Keratinocyte (primary cell): ENCODE measurements around the gene MTA3.
"Not testable (repeated sequence)": the region's sequence is repeated elsewhere in the genome, so short reads cannot be mapped to it uniquely, and the experiment has no call there.

ENCODE experiments used
- EZH2 ChIP-seq: IDR thresholded peaks from one replicate; pipeline ENCODE4 v1.6.1; 2012; ENCODE audit warnings: inconsistent platforms, mild to moderate bottlenecking, low read length, moderate library complexity
- TF ChIP-seq, protein P1 (sequence below), 3 experiments: IDR thresholded peaks in 1 of 3; conservative IDR thresholded peaks in 1 of 3; optimal IDR thresholded peaks in 1 of 3; 2 replicates in 2 of 3; 3 replicates in 1 of 3; pipeline versions ENCODE3 to v1.5.1; 2011; ENCODE audit warnings: low read length in 3 of 3, mild to moderate bottlenecking in 3 of 3, moderate library complexity in 2 of 3, control low read depth in 1 of 3, inconsistent platforms in 1 of 3; ENCODE audit not compliant: insufficient read depth in 2 of 3; ENCODE audit errors: extremely low read depth in 1 of 3

DNA sequence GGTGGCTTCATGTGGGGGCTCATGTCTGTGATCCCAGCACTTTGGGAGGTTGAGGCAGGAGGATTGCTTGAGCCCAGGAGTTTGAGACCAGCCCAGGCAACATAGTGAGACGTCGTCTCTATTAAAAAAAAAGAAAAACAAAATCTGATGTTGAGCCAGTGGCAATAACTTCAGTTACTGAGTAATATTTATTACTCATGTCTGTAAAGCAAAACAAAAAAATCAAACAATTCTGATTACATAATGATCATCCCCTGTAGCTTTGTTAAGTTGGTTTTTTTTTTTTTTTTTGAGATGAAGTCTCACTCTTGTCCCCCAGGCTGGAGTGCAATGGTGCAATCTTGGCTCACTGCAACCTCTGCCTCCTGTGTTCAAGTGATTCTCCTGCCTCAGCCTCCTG lies 73.9 kb downstream of the MTA3 start:
- TF ChIP-seq, protein P1, sequence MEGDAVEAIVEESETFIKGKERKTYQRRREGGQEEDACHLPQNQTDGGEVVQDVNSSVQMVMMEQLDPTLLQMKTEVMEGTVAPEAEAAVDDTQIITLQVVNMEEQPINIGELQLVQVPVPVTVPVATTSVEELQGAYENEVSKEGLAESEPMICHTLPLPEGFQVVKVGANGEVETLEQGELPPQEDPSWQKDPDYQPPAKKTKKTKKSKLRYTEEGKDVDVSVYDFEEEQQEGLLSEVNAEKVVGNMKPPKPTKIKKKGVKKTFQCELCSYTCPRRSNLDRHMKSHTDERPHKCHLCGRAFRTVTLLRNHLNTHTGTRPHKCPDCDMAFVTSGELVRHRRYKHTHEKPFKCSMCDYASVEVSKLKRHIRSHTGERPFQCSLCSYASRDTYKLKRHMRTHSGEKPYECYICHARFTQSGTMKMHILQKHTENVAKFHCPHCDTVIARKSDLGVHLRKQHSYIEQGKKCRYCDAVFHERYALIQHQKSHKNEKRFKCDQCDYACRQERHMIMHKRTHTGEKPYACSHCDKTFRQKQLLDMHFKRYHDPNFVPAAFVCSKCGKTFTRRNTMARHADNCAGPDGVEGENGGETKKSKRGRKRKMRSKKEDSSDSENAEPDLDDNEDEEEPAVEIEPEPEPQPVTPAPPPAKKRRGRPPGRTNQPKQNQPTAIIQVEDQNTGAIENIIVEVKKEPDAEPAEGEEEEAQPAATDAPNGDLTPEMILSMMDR (optimal IDR thresholded peaks at IDR 0.05 in 1 of 3, IDR thresholded peaks at IDR 0.05 in 1 of 3, conservative IDR thresholded peaks at IDR 0.05 in 1 of 3; ENCODE audit: extremely low read depth in 1 of 3, insufficient read depth in 2 of 3, low read length in 3 of 3), result not testable (repeated sequence)
- TF ChIP-seq EZH2, result not testable (repeated sequence)
